HEK293 (cell line): ENCODE measurements around the gene KRTAP5-2.
"Not testable (repeated sequence)": the region's sequence is repeated elsewhere in the genome, so short reads cannot be mapped to it uniquely, and the experiment has no call there.

Source experiments
- CTCF ChIA-PET: fragments of 350-600 bp; formaldehyde crosslinking; extraction: SDS; loops from one replicate; lab custom pipeline; 2021; ENCODE audit warnings: antibody characterized with exemption; lab: Yijun Ruan, JAX
- POLR2A ChIA-PET: fragments of 300-600 bp; formaldehyde crosslinking; extraction: SDS; loops from one replicate; lab custom pipeline; 2020; ENCODE audit warnings: antibody characterized with exemption, inconsistent platforms; lab: Yijun Ruan, JAX
- H3K27ac ChIP-seq: fragments of 200-500 bp; sonication (Bioruptor generic); 2 replicates; pipeline ENCODE4 v1.5.1; 2014; ENCODE audit warnings: low read depth, low read length, control low read depth, inconsistent platforms; ENCODE audit errors: extremely low read depth
- H3K36me3 ChIP-seq, 2 experiments: fragments of 200-500 bp in 1 of 2; sonication (Bioruptor generic) in 1 of 2; 1 replicate in 1 of 2; 2 replicates in 1 of 2; pipeline ENCODE4 v1.5.1; 2014 to 2017; ENCODE audit warnings: inconsistent platforms in 2 of 2, low read length in 2 of 2; ENCODE audit not compliant: control insufficient read depth in 2 of 2, insufficient read depth in 1 of 2
- H3K4me1 ChIP-seq: fragments of 200-500 bp; sonication (Bioruptor generic); 2 replicates; pipeline ENCODE4 v1.5.1; 2014; ENCODE audit warnings: mild to moderate bottlenecking, low read length, inconsistent platforms; ENCODE audit not compliant: control insufficient read depth, insufficient read depth
- H3K4me3 ChIP-seq: 2 replicates; pipeline ENCODE4 v1.5.1; 2011; ENCODE audit warnings: low read depth, mild to moderate bottlenecking, control low read depth, low read length, moderate library complexity
- H3K9me3 ChIP-seq: fragments of 200-500 bp; sonication (Bioruptor generic); 2 replicates; pipeline ENCODE4 v1.5.1; 2014; ENCODE audit warnings: low read depth, low read length, inconsistent platforms; ENCODE audit not compliant: control insufficient read depth, insufficient read depth
- GLI2 ChIP-seq: fragments of 450-650 bp; formaldehyde crosslinking; IDR thresholded peaks from 2 replicates; pipeline ENCODE4; 2017; ENCODE audit warnings: missing biosample characterization, missing genetic modification characterization, low read depth, borderline replicate concordance
- GLIS1 ChIP-seq: fragments of 450-650 bp; formaldehyde crosslinking; IDR thresholded peaks from 2 replicates; pipeline ENCODE4 v1.5.1; 2016; ENCODE audit warnings: missing biosample characterization, missing genetic modification characterization
- RBAK ChIP-seq: fragments of 450-650 bp; formaldehyde crosslinking; IDR thresholded peaks from 2 replicates; pipeline ENCODE4 v1.5.1; 2016; ENCODE audit warnings: missing biosample characterization, missing genetic modification characterization
- ZBTB21 ChIP-seq: fragments of 450-650 bp; formaldehyde crosslinking; IDR thresholded peaks from 2 replicates; pipeline ENCODE4 v1.5.1; 2017; ENCODE audit warnings: missing biosample characterization, missing genetic modification characterization
- ZNF121 ChIP-seq: fragments of 450-650 bp; formaldehyde crosslinking; IDR thresholded peaks from 2 replicates; pipeline ENCODE4 v1.5.1; 2016; ENCODE audit warnings: missing biosample characterization, missing genetic modification characterization
- ZNF140 ChIP-seq: fragments of 450-650 bp; formaldehyde crosslinking; IDR thresholded peaks from 2 replicates; pipeline ENCODE4 v1.5.1; 2016; ENCODE audit warnings: missing biosample characterization, missing genetic modification characterization
- ZNF19 ChIP-seq: fragments of 450-650 bp; formaldehyde crosslinking; IDR thresholded peaks from 2 replicates; pipeline ENCODE4; 2016; ENCODE audit warnings: missing biosample characterization, missing genetic modification characterization, low read depth
- ZNF223 ChIP-seq: fragments of 450-650 bp; formaldehyde crosslinking; IDR thresholded peaks from 2 replicates; pipeline ENCODE4 v1.5.1; 2016; ENCODE audit warnings: missing biosample characterization, missing genetic modification characterization
- ZNF292 ChIP-seq: fragments of 450-650 bp; formaldehyde crosslinking; IDR thresholded peaks from 2 replicates; pipeline ENCODE4 v1.5.1; 2016; ENCODE audit warnings: low read depth, missing biosample characterization, missing genetic modification characterization, borderline replicate concordance
- ZNF341 ChIP-seq: fragments of 450-650 bp; formaldehyde crosslinking; IDR thresholded peaks from 2 replicates; pipeline ENCODE4; 2016; ENCODE audit warnings: low read depth, missing biosample characterization, missing genetic modification characterization
- ZNF354C ChIP-seq: fragments of 450-650 bp; formaldehyde crosslinking; IDR thresholded peaks from 2 replicates; pipeline ENCODE4 v1.5.1; 2016; ENCODE audit warnings: missing biosample characterization, missing genetic modification characterization, low read depth, borderline replicate concordance
- ZNF501 ChIP-seq: fragments of 450-650 bp; formaldehyde crosslinking; IDR thresholded peaks from 2 replicates; pipeline ENCODE4 v1.5.1; 2016; ENCODE audit warnings: missing biosample characterization, missing genetic modification characterization
- ZNF560 ChIP-seq: fragments of 450-650 bp; formaldehyde crosslinking; IDR thresholded peaks from 2 replicates; pipeline ENCODE4 v1.5.1; 2017; ENCODE audit warnings: missing biosample characterization, missing genetic modification characterization, borderline replicate concordance
- ZNF623 ChIP-seq: fragments of 450-650 bp; formaldehyde crosslinking; IDR thresholded peaks from 2 replicates; pipeline ENCODE4 v1.5.1; 2016; ENCODE audit warnings: missing biosample characterization, missing genetic modification characterization
- ZNF626 ChIP-seq: fragments of 450-650 bp; sonication (Bioruptor Pico); formaldehyde crosslinking; IDR thresholded peaks from 2 replicates; pipeline ENCODE4 v1.5.1; 2018; ENCODE audit warnings: missing biosample characterization, missing genetic modification characterization, inconsistent platforms
- ZNF654 ChIP-seq: fragments of 450-650 bp; formaldehyde crosslinking; IDR thresholded peaks from 2 replicates; pipeline ENCODE4 v1.5.1; 2016; ENCODE audit warnings: low read depth, missing biosample characterization, missing genetic modification characterization
- ZNF664 ChIP-seq: fragments of 450-650 bp; formaldehyde crosslinking; IDR thresholded peaks from 2 replicates; pipeline ENCODE4 v1.5.1; 2016; ENCODE audit warnings: missing biosample characterization, missing genetic modification characterization
- ZXDB ChIP-seq: fragments of 450-650 bp; formaldehyde crosslinking; IDR thresholded peaks from 2 replicates; pipeline ENCODE4 v1.5.1; 2016; ENCODE audit warnings: missing biosample characterization, missing genetic modification characterization
- TF ChIP-seq, protein P1 (sequence below): fragments of 450-650 bp; formaldehyde crosslinking; IDR thresholded peaks from 2 replicates; pipeline ENCODE4; 2016; ENCODE audit warnings: missing biosample characterization, missing genetic modification characterization
- TF ChIP-seq, protein P2 (sequence below): fragments of 450-650 bp; formaldehyde crosslinking; IDR thresholded peaks from 2 replicates; pipeline ENCODE4 v1.5.1; 2017; ENCODE audit warnings: missing biosample characterization, missing genetic modification characterization
- TF ChIP-seq, protein P3 (sequence below): fragments of 450-650 bp; formaldehyde crosslinking; IDR thresholded peaks from 2 replicates; pipeline ENCODE4 v1.5.1; 2016; ENCODE audit warnings: missing biosample characterization, missing genetic modification characterization

KRTAP5-2 gene

DNA sequence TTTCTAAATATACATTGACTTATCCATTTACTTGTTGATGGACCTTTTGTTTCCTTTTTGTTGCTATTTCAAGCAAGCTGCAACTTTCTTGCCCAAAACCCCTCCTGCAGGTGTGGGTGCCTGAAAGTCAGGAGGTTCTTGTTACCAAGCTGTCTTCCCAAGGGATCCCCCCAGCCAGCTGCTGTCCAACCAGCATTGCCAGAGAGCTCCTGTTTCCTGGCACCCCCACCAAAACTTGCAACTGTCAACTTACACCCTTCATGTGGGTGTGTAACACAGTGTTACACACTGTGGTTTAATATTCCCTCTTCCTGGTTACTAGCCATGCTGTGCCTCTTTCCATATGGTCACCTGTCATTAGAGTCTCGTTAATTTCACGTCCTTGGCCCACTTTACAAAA is 11.4 kb downstream of the KRTAP5-2 start:
- TF ChIP-seq, protein P1, sequence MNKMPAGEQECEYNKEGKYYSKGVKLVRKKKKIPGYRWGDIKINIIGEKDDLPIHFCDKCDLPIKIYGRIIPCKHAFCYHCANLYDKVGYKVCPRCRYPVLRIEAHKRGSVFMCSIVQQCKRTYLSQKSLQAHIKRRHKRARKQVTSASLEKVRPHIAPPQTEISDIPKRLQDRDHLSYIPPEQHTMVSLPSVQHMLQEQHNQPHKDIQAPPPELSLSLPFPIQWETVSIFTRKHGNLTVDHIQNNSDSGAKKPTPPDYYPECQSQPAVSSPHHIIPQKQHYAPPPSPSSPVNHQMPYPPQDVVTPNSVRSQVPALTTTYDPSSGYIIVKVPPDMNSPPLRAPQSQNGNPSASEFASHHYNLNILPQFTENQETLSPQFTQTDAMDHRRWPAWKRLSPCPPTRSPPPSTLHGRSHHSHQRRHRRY (tag by site-specific recombination), result no peak
- TF ChIP-seq ZNF626 (tag by site-specific recombination), result no peak
- TF ChIP-seq, protein P2, sequence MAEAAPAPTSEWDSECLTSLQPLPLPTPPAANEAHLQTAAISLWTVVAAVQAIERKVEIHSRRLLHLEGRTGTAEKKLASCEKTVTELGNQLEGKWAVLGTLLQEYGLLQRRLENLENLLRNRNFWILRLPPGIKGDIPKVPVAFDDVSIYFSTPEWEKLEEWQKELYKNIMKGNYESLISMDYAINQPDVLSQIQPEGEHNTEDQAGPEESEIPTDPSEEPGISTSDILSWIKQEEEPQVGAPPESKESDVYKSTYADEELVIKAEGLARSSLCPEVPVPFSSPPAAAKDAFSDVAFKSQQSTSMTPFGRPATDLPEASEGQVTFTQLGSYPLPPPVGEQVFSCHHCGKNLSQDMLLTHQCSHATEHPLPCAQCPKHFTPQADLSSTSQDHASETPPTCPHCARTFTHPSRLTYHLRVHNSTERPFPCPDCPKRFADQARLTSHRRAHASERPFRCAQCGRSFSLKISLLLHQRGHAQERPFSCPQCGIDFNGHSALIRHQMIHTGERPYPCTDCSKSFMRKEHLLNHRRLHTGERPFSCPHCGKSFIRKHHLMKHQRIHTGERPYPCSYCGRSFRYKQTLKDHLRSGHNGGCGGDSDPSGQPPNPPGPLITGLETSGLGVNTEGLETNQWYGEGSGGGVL, result no peak
- no peak for TF ChIP-seq GLIS1 (tag by site-specific recombination)
- Histone ChIP-seq H3K36me3 (no peaks in the 10 kb centered on the region), H3K9me3 (no peaks in the 10 kb centered on the region), H3K27ac (no peak overlapping the region), H3K4me1 (no peaks in the 10 kb centered on the region), H3K4me3 (no peak overlapping the region)
- ChIA-PET POLR2A (no interaction called here), CTCF (interaction anchor here (1.3 kb wide), 1 partner anchor 8 kb away, joined by 3 read pairs; no protein-coding TSS in a partner anchor)

DNA sequence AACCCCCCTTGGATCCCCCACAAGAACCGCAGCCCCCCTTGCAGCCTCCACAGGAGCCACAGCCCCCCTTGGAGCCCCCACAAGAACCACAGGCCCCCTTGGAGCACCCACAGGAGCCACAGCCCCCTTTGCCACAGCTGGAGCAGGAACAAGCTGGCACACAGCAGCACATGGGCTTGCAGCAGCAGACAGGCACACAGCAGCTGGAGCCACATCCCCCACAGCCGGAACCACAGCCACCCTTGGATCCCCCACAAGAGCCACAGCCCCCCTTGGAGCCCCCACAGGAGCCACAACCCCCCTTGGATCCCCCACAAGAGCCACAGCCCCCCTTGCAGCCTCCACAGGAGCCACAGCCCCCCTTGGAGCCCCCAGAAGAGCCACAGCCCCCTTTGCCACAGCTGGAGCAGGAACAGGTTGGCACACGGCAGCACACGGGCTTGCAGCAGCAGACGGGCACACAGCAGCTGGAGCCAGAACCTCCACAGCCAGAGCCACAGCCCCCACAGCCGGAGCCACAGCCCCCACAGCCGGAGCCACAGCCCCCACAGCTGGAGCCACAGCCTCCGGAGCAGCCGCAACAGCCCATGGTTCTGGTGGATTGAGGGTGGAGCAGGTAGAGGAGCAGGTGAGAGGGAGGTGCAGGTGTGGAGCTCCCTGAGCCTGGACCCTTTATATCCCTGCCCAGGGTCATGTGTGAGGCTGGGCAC is 13.3 kb downstream of the KRTAP5-2 start, which contains the start of gene KRTAP5-1:
Gene KRTAP5-1, minus strand, starts transcription at position 623 of the 710 bp plus-strand sequence. Its CDS starts 34 bp downstream, at position 589.
- H3K27ac ChIP-seq, H3K4me3 ChIP-seq, H3K36me3 ChIP-seq, H3K4me1 ChIP-seq, POLR2A ChIA-PET: not testable (repeated sequence)
- peak; percentile 59 for TF ChIP-seq GLIS1 (tag by site-specific recombination)
- TF ChIP-seq, all 188 proteins: peak for 1; not testable (repeated sequence) for 187
- H3K9me3 ChIP-seq, result not testable (repeated sequence)
- CTCF ChIA-PET, result interaction anchor here (0.7 kb wide), 1 partner anchor 50 kb away, joined by 3 read pairs; no protein-coding TSS in a partner anchor

DNA sequence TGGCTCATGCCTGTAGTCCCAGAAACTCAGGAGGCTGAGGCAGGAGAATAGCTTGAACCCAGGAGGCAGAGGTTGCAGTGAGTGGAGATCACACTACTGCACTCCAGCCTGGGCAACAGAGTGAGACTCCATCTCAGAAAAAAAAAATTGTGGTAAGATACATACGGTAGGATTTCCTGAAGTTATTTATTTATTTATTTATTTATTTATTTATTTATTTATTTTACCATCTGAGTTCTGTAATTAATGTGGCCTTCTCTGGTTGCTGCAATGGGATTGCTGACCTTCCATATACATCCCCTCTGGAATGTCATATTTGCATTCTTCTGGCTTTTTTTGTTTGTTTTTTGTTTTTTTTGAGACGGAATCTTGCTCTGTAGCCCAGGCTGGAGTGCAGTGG is 15.2 kb downstream of the KRTAP5-2 start:
- H3K27ac ChIP-seq, H3K9me3 ChIP-seq, H3K4me3 ChIP-seq, POLR2A ChIA-PET, H3K4me1 ChIP-seq, H3K36me3 ChIP-seq: not testable (repeated sequence)
- CTCF ChIA-PET, result interaction anchor here (0.8 to 1.5 kb wide), 2 partner anchors 8 to 36 kb away, joined by 4 to 9 read pairs; no protein-coding TSS in a partner anchor
- TF ChIP-seq ZXDB (tag by site-specific recombination), result peak; percentile 70; the same call in 1 of the 2 replicates
- TF ChIP-seq ZNF664 (tag by site-specific recombination), result peak; percentile 81
- TF ChIP-seq ZNF292 (tag by site-specific recombination), result 0 out of 2 replicates have a peak, but pooled peaks have one; percentile 53
- TF ChIP-seq ZNF623 (tag by site-specific recombination), result peak; percentile 84
- 0 out of 2 replicates have a peak, but pooled peaks have one; percentile 16 for TF ChIP-seq ZNF341 (tag by site-specific recombination)
- TF ChIP-seq, protein P3, sequence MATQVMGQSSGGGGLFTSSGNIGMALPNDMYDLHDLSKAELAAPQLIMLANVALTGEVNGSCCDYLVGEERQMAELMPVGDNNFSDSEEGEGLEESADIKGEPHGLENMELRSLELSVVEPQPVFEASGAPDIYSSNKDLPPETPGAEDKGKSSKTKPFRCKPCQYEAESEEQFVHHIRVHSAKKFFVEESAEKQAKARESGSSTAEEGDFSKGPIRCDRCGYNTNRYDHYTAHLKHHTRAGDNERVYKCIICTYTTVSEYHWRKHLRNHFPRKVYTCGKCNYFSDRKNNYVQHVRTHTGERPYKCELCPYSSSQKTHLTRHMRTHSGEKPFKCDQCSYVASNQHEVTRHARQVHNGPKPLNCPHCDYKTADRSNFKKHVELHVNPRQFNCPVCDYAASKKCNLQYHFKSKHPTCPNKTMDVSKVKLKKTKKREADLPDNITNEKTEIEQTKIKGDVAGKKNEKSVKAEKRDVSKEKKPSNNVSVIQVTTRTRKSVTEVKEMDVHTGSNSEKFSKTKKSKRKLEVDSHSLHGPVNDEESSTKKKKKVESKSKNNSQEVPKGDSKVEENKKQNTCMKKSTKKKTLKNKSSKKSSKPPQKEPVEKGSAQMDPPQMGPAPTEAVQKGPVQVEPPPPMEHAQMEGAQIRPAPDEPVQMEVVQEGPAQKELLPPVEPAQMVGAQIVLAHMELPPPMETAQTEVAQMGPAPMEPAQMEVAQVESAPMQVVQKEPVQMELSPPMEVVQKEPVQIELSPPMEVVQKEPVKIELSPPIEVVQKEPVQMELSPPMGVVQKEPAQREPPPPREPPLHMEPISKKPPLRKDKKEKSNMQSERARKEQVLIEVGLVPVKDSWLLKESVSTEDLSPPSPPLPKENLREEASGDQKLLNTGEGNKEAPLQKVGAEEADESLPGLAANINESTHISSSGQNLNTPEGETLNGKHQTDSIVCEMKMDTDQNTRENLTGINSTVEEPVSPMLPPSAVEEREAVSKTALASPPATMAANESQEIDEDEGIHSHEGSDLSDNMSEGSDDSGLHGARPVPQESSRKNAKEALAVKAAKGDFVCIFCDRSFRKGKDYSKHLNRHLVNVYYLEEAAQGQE (tag by site-specific recombination), result peak; percentile 72
- TF ChIP-seq ZNF654 (tag by site-specific recombination), result peak; percentile 59
- peak; percentile 61; the same call in 1 of the 2 replicates for TF ChIP-seq ZBTB21
- TF ChIP-seq ZNF560 (tag by site-specific recombination), result peak; percentile 85; the same call in 1 of the 2 replicates
- peak; percentile 34; the same call in 1 of the 2 replicates for TF ChIP-seq GLI2 (tag by site-specific recombination)
- TF ChIP-seq ZNF501 (tag by site-specific recombination), result peak; percentile 55; the same call in 1 of the 2 replicates
- TF ChIP-seq ZNF19 (tag by site-specific recombination), result 0 out of 2 replicates have a peak, but pooled peaks have one; percentile 46
- peak; percentile 53; the same call in 1 of the 2 replicates for TF ChIP-seq ZNF140
- 0 out of 2 replicates have a peak, but pooled peaks have one; percentile 33 for TF ChIP-seq ZNF354C (tag by site-specific recombination)
- TF ChIP-seq RBAK (tag by site-specific recombination), result peak; percentile 63; the same call in 1 of the 2 replicates
- 0 out of 2 replicates have a peak, but pooled peaks have one; percentile 39 for TF ChIP-seq ZNF121 (tag by site-specific recombination)
- TF ChIP-seq ZNF223 (tag by site-specific recombination), result 0 out of 2 replicates have a peak, but pooled peaks have one; percentile 44
